Right hindlimb (tissue), 1 donor: ENCODE results near the gene CPED1.
"Not testable (repeated sequence)": the region's sequence is repeated elsewhere in the genome, so short reads cannot be mapped to it uniquely, and the experiment has no call there.

ENCODE experiments used
- DNase-seq: peaks from one replicate; pipeline ENCODE4 v3.0.0-alpha.2; 2018

CPED1 gene

GRCh38 chr7:121043314-121044234 lies 55.1 kb downstream of the CPED1 start:
- DNase-seq = no peak

DNA sequence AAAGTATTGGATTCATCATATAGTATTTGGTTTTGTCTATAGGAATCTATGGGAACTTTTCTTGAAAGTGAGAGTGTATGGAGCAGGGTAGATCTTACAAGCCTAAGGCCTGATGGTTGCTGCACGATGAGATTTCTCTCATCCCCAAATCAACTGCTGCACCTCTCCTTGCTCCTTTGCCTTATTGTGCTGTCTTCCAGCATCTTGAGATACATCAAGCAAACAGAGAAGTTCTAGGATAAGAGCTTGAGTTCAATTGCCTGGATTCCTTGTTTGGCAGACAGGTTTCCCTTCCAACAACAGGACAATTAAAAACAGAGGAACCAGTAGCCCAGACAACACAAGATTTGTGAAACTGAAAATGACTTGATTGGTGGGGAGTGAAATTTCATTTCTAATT lies 56.6 kb downstream of the CPED1 start:
- no peak for DNase-seq

GRCh38 chr7:121046009-121046408 lies 57.5 kb downstream of the CPED1 start:
- DNase-seq = no peak

GRCh38 chr7:121046893-121047468 lies 58.5 kb downstream of the CPED1 start:
- no peak for DNase-seq

- DNase-seq = no peak
These were observed 59.7 kb downstream of the CPED1 start for GRCh38 chr7:121048195-121048594.

- DNase-seq = no peak
These were observed 60.7 kb downstream of the CPED1 start for GRCh38 chr7:121049028-121049791.

GRCh38 chr7:121049897-121050296 lies 61.4 kb downstream of the CPED1 start:
- DNase-seq = no peak

DNA sequence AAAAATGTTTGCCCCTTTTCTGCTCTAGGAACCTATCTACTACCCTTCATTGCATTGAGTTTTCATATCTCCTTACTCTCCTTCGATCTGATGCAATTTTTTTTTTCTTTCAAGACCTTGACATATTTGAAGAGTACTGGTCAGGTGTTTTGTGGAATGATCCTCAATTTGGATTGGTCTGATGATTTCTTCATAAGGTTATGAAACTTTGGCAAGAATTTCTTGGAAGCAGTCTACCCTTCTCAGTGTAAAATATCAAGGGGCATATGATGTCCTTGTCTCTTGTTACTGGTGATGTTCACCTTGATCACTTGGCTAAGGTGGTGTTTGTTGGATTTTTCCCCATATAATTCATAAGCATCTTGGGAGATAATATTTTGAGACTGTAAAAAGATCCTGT lies 64.7 kb downstream of the CPED1 start:
- DNase-seq = no peak

DNA sequence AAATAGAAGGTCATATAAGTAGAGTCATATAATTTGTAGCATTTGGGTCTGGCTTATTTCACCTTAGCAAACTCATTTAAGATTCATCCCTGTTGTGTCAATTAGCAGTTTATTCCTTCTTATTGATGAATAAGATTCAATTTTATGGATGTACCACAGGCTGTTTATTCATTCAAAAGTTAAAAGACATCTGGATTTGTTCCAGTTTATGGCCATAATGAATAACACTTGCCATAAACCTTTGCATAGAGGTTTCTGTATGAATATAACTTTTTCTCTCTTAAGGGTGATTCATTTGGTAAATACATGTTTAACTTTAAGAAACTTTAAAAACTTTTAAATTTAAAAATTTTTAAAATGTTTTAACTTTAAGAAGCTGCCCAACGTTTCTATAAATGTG lies 66.4 kb downstream of the CPED1 start:
- DNase-seq = no peak

DNA sequence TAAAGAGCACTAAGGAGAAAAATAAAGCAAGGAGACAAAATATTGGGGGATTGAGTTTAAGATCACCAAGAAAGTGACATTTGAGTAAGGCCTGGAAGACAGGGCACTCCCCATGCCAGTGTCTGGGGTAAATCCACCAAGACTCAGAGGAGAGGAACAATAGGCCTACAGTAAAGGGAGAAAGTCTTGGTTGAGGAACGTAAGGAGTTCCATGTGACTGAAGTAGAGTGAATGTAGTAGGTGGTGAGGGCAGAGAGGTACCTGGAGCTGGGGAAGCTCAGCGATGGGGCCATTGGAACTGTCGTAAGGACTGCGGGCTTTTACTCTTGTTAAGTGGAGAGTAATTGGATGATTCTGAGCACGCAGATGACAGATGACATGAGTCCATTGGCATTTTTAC lies 69.4 kb downstream of the CPED1 start:
- no peak for DNase-seq

DNA sequence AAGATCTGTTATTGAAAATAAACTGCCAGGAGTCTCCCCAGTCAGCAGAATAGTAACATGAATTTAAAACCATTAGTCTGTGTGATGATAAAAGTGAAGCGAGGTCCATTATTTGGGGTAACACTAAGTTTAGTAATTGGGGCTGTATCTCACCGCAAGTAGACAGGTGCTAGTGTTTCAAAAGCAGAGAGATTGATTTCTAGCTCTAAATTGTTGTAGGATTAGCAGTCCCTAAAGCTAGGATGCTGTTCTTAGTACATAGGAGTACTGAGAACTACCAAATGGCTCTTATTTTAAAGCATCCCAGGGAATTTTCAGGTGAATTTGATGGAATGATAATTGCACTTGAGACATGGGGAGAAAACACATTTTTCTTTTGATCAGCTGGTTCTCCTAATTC lies 70.5 kb downstream of the CPED1 start:
- DNase-seq = no peak

- DNase-seq = not testable (repeated sequence)
These were observed 71.5 kb downstream of the CPED1 start for GRCh38 chr7:121059979-121060509.

DNA sequence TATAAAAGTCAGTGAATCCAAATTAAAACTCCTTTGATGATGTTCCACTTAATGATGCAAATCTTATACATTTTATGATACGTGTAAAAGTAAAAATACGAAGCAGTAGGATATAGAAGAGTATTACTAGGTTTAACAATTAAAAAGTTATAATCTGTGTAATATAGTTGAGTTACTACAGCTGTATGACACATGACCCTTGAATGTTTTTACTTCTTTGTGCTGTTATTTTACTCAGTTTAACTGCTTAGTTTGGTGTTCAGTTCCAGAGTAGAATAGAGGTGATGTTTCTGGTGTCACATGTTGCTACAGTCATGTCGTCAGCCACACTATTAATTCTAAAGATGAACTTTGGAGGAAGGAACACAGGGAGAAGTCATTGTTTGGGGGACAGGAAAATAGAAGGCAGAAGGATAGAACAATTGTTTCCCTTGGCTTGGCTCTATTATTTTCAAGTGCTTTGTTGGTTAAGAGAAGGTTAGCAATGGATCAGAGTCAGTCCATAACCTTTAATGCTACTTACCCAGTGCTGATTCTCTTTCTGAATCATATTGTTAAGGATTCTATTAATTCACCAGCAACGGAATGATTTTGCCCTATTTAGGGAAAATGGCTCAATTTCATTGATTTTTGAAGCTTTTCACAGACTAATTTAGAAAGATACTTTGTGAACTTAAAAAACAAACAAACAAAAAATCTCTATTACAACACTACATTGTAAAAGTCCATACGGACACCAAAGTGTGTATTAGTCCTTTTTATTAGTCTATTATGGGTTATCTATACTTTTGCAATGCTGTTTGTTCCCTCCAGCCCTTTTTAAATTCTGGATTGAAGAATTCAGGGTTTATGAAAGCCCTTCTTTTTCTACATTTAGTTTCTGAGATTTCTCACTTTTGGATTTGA lies 73.4 kb downstream of the CPED1 start:
- DNase-seq = no peak

- no peak for DNase-seq
These were observed 74.3 kb downstream of the CPED1 start for GRCh38 chr7:121062671-121063279.

- not testable (repeated sequence) for DNase-seq
These were observed 79.2 kb downstream of the CPED1 start for GRCh38 chr7:121067717-121068116.

DNA sequence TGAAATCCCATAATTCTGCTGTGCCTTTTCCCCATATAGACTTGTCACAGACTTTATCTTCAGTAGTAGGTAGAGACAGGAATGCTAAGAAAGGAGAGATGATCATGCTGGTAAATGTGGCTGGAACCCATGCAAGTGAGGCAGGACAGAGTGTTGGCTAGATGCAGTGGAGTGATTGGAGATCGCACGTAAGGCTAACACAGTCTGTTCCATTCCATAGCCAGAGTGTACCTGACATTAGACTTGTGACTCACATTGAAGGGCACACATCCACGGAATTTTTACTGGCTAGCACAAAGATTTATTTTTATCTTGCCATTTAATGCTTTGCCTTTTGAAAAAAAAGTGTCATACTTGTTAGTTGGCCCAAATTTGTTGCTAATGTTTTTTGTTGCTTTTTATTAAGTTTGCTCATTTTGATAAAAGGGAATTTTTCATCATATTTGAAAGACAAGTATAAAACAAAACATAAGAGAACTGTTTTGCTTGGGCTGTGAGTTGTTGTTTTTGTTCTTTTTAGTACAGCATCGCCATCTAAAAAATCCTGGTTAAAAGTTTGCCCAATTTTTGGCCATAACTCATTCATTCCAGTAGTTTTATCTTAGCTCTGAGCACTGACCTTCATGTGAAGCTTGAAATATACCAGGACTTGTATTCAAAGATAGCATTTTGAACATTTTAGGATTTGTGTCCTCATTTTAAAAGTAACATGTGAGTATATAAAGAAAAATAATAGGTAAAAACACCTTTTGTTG lies 81.0 kb downstream of the CPED1 start:
- DNase-seq = no peak

GRCh38 chr7:121071132-121071531 lies 82.6 kb downstream of the CPED1 start:
- DNase-seq = no peak

GRCh38 chr7:121071662-121072061 lies 83.2 kb downstream of the CPED1 start:
- DNase-seq = no peak

DNA sequence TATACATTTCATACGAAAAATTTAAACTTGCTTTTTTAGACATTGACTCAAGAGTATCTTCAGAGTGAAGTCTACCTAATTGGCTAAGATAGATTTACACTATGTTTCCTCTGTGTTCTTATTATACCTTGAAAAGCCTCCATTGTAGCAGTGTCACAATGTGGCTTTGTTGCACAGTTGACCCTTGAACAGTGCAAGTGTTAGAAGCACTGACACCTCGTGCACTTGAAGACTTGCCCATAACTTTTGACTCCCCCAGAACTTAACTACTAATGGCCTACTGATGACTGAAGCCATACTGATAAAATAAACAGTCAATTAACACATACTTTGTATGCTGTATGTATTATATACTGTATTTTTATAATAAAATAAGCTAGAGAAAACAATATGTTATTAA lies 84.3 kb downstream of the CPED1 start:
- DNase-seq = no peak

- DNase-seq = no peak
These were observed 85.1 kb downstream of the CPED1 start for GRCh38 chr7:121073463-121074099.

- not testable (repeated sequence) for DNase-seq
These were observed 86.9 kb downstream of the CPED1 start for GRCh38 chr7:121075424-121075841.
